Esophagus squamous epithelium (tissue), 5 donors: ENCODE measurements around the gene GNG5. TPM values are rescaled to one million over a fixed set of nuclear protein-coding genes. Genes with fewer than 3 reads are reported as not detected.

ENCODE experiments used
- DNase-seq: peaks from one replicate; lab custom pipeline; 2025; lab: John Stamatoyannopoulos, UW
- H3K27ac ChIP-seq, 4 donors: fragments of 200-600 bp; sonication (generic); one replicate each; pipeline ENCODE4 v1.5.1; 2016 to 2019; ENCODE audit warnings: mild to moderate bottlenecking in 1 of 4
- H3K27me3 ChIP-seq, 4 donors: fragments of 200-600 bp; sonication (generic); 1 replicate in 3 of 4; 2 replicates in 1 of 4; pipeline versions ENCODE4 v1.5.1 to v1.6.0; 2017 to 2021; ENCODE audit warnings: antibody characterized with exemption in 1 of 4
- H3K36me3 ChIP-seq, 3 donors: fragments of 200-600 bp; sonication (generic); one replicate each; pipeline ENCODE4 v1.5.1; 2016 to 2019
- H3K4me1 ChIP-seq, 3 donors: fragments of 200-600 bp; sonication (generic); one replicate each; pipeline ENCODE4 v1.5.1; 2017 to 2019
- H3K4me3 ChIP-seq, 4 donors: fragments of 200-600 bp; sonication (generic); 1 replicate in 3 of 4; 2 replicates in 1 of 4; pipeline ENCODE4 v1.5.1; 2016 to 2019; ENCODE audit warnings: mild to moderate bottlenecking in 2 of 4, moderate library complexity in 1 of 4
- H3K9me3 ChIP-seq, 3 donors: fragments of 200-600 bp; sonication (generic); one replicate each; pipeline ENCODE4 v1.5.1; 2016 to 2019
- CTCF ChIP-seq, 6 experiments: fragments of 450-650 bp in 4 of 6; fragments of 200-600 bp in 2 of 6; sonication (generic) in 2 of 6; IDR thresholded peaks; one replicate each; pipeline ENCODE4 v1.5.1; 2016 to 2019; ENCODE audit warnings: antibody characterized with exemption in 6 of 6, mild to moderate bottlenecking in 4 of 6, moderate library complexity in 4 of 6
- POLR2A ChIP-seq, 4 donors: fragments of 450-650 bp; IDR thresholded peaks; one replicate each; pipeline ENCODE4 v1.6.1; 2017; ENCODE audit warnings: antibody characterized with exemption in 4 of 4, mild to moderate bottlenecking in 4 of 4, moderate library complexity in 3 of 4
- WGBS, 2 donors: methylation state at CpG; one replicate each; pipeline ENCODE4 v1.1.5; 2018; 5-methylcytosine and 5-hydroxymethylcytosine counted together
- intact Hi-C: fragments of 100-400 bp; cut with DNase I; formaldehyde crosslinking; loops from one replicate; pipeline ENCODE4 v1.15.0; 2022
- total RNA-seq, 4 donors: library from RNA; depleted of rRNA; stranded (reverse); fragments of >200 nt; gene quantifications; one replicate each; pipeline ENCODE4 v1.1.0, GENCODE V29; 2016
- donor health status: DM: yes; HTN: yes; CAD: no.

Gene GNG5
- total RNA-seq, 4 donors from 2014 or later, result 51.3 to 137 (median 82.8) TPM

- no peak overlapping the region for H3K27ac ChIP-seq
- DNase-seq, result no peak
- intact Hi-C loops, result no loop called here
Measured at GRCh38 chr1:84538599-84538998, 32.2 kb upstream of the GNG5 start.

GRCh38 chr1:84525779-84526178 is 19.4 kb upstream of the GNG5 start:
- intact Hi-C loops, result no loop called here
- Histone ChIP-seq H3K9me3 (no peaks in the 10 kb centered on the region), H3K4me1 (no peaks in the 10 kb centered on the region), H3K36me3 (peaks cover 0 to 14% (median 0%) of the 10 kb centered on the region in 3 donors), H3K27ac (no peak overlapping the region), H3K27me3 (no peaks in the 10 kb centered on the region), H3K4me3 (no peak overlapping the region)
- TF ChIP-seq CTCF (IDR thresholded peaks at IDR 0.05), result no peak
- TF ChIP-seq POLR2A (IDR thresholded peaks at IDR 0.05), result no peak
- 73 to 86% methylated on average over 1 of the region's 1 CpG for WGBS, 2 donors
- no peak for DNase-seq

More at GRCh38 chr1:84538599-84538998, 32.2 kb upstream of the GNG5 start:
- Histone ChIP-seq H3K36me3 (peaks cover 0 to 20% (median 0%) of the 10 kb centered on the region in 3 donors), H3K4me1 (no peaks in the 10 kb centered on the region), H3K4me3 (no peak overlapping the region), H3K27me3 (no peaks in the 10 kb centered on the region), H3K9me3 (no peaks in the 10 kb centered on the region)
- TF ChIP-seq POLR2A (IDR thresholded peaks at IDR 0.05), result no peak
- TF ChIP-seq CTCF (IDR thresholded peaks at IDR 0.05), result no peak

- Histone ChIP-seq H3K36me3 (peaks cover 0 to 14% (median 0%) of the 10 kb centered on the region in 3 donors), H3K27me3 (no peaks in the 10 kb centered on the region), H3K27ac (no peak overlapping the region), H3K4me3 (no peak overlapping the region), H3K4me1 (no peaks in the 10 kb centered on the region), H3K9me3 (no peaks in the 10 kb centered on the region)
- intact Hi-C loops, result no loop called here
- no peak for TF ChIP-seq CTCF (IDR thresholded peaks at IDR 0.05)
- no peak for TF ChIP-seq POLR2A (IDR thresholded peaks at IDR 0.05)
- DNase-seq, result no peak
Measured at GRCh38 chr1:84524590-84524989, 18.2 kb upstream of the GNG5 start.

GRCh38 chr1:84510668-84511067 is 4.3 kb upstream of the GNG5 start:
- H3K9me3 ChIP-seq, result no peaks in the 10 kb centered on the region
- intact Hi-C loops, result no loop called here
- TF ChIP-seq POLR2A (IDR thresholded peaks at IDR 0.05) (no peak), CTCF (IDR thresholded peaks at IDR 0.05) (no peak)
- no peaks in the 10 kb centered on the region for H3K36me3 ChIP-seq
- H3K4me1 ChIP-seq, result peaks cover 0 to 11% (median 3%) of the 10 kb centered on the region in 3 donors
- no peak overlapping the region for H3K4me3 ChIP-seq
- no peaks in the 10 kb centered on the region for H3K27me3 ChIP-seq
- DNase-seq, result no peak
- H3K27ac ChIP-seq, result no peak overlapping the region
- WGBS, 2 donors, result 73 to 75% methylated on average over 3 of the region's 3 CpGs

GRCh38 chr1:84510165-84510564 is 3.8 kb upstream of the GNG5 start:
- Histone ChIP-seq H3K4me3 (no peak overlapping the region), H3K27me3 (no peaks in the 10 kb centered on the region), H3K36me3 (no peaks in the 10 kb centered on the region), H3K4me1 (peaks cover 0 to 11% (median 3%) of the 10 kb centered on the region in 3 donors), H3K27ac (no peak overlapping the region), H3K9me3 (no peaks in the 10 kb centered on the region)
- WGBS, 2 donors, result 31 to 54% methylated on average over 2 of the region's 2 CpGs
- TF ChIP-seq POLR2A (IDR thresholded peaks at IDR 0.05), result no peak
- TF ChIP-seq CTCF (IDR thresholded peaks at IDR 0.05), result no peak
- intact Hi-C loops, result no loop called here
- DNase-seq, result no peak
